GM13977 (cell line): ENCODE measurements around the gene BPNT1.
A peak's percentile ranks its signal among the peaks of the same experiment; 100 is the strongest.
"Not testable (repeated sequence)": the region's sequence is repeated elsewhere in the genome, so short reads cannot be mapped to it uniquely, and the experiment has no call there.

Experiments used
- DNase-seq: peaks from one replicate; pipeline ENCODE4 v3.0.0; 2012; ENCODE audit warnings: low spot score
- in situ Hi-C: fragments of 300-500 bp; cut with MboI; formaldehyde crosslinking; loops from one replicate; pipeline ENCODE4 v1.12.0; 2022; ENCODE audit warnings: low sequenced_read_pairs, low pct_unique_long_range_greater_than_20kb, mixed read lengths, inconsistent platforms; ENCODE audit not compliant: unreplicated experiment
- TF ChIP-seq, protein P1 (sequence below): IDR thresholded peaks from 2 replicates; pipeline ENCODE4 v1.5.1; 2012; ENCODE audit warnings: mild to moderate bottlenecking, control low read depth; ENCODE audit not compliant: insufficient read depth; ENCODE audit errors: extremely low read depth, missing control alignments

Gene BPNT1

DNA sequence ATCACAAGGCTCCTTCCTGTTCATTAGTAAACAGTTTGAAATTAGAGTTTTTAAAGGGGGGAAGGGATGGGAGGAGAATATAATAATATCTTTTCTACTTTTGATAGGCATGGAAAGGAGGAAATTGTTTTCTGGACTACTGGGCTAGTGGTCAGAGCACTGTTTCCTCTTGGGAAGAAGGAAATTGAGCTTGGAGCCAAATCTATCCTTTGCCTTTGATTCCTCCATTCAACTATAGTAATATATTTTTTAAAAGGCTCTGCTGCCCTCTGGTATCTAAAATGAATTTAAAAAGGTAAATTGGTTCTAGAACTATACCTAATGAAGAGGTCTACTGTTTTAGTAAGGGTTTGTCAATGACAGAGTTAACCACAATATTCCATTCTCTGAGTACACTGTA, 10.2 kb upstream of the BPNT1 start:
- TF ChIP-seq, protein P1, sequence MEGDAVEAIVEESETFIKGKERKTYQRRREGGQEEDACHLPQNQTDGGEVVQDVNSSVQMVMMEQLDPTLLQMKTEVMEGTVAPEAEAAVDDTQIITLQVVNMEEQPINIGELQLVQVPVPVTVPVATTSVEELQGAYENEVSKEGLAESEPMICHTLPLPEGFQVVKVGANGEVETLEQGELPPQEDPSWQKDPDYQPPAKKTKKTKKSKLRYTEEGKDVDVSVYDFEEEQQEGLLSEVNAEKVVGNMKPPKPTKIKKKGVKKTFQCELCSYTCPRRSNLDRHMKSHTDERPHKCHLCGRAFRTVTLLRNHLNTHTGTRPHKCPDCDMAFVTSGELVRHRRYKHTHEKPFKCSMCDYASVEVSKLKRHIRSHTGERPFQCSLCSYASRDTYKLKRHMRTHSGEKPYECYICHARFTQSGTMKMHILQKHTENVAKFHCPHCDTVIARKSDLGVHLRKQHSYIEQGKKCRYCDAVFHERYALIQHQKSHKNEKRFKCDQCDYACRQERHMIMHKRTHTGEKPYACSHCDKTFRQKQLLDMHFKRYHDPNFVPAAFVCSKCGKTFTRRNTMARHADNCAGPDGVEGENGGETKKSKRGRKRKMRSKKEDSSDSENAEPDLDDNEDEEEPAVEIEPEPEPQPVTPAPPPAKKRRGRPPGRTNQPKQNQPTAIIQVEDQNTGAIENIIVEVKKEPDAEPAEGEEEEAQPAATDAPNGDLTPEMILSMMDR, result no peak
- in situ Hi-C loops, result no loop called here
- DNase-seq, result no peak

DNA sequence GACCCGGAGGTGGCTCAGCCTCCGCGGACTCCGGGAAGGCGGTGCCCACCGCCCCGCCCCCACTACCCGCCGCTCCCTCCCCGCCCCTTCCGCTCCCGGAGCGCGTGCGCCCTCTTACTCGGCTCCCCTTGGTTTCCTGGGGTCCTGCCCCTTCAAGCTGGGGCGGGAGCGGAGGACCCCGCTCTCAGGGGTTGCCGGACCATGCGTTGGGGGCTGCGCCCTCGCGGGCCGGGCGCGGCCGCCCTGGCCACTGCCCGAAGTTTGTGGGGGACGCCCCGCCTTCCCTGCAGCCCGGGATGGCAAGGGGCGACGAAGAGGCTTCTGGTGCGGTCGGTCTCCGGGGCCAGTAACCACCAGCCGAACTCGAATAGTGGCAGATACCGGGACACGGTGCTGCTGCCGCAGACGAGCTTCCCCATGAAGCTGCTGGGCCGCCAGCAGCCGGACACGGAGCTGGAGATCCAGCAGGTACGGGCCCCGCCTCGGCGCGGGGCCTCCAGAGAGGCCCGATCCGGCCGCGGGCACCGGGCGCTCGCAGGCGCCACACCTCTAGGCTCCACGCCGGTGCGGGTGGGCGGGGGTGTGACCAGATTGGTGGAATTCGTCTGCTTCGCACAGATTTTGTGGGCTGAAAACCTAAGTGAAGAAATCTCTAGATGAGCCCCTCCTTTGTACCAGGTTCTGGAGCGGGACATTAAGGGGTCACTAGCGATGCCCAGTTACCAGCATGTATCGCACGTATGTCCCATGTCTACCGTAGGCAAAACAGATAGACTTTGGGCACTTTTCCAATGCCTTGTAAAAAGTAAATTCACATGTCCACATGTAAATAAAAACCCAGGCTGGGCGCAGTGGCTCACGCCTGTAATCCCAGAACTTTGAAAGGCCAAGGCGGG, 4.7 kb upstream of the BPNT1 start, which contains the start of gene IARS2:
TSS of gene IARS2 (plus strand) at position 117 of the 896 bp plus-strand sequence. CDS start at position 202, 85 bp downstream.
- DNase-seq, result peak; percentile 95
- in situ Hi-C loops, result no loop called here
- TF ChIP-seq, protein P1, result no peak

DNA sequence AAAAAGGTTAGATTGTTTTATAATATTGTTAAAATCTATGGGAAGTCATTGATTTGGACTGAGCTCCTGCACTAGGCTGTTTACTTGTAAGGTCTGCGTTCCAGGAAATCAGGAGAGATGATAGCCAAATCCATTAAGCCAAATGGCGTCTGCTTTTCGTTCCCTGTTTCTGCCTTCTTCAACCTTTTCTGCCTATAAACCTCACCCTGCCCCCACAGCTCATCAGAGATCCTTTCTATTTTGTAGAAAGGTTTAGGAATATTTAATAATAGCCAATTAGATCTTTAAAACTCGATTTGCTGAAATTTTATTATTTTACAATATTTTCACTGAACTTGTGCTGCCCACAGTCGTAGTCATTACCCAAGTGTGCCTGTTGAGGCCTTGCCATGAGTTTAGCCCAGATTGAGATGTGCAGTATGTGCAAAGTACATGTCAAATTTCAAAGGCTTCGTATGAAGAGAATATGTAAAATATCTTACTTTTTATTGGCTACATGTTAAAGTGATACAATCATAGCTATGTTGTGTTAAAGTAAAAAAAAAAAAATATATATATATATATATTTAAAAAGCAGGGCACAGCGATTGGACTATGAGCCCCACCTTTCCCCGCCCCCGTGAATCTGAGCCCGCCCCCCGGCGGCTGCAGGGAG, 3.9 kb upstream of the BPNT1 start:
- no peak for DNase-seq
- TF ChIP-seq, protein P1, result no peak

DNA sequence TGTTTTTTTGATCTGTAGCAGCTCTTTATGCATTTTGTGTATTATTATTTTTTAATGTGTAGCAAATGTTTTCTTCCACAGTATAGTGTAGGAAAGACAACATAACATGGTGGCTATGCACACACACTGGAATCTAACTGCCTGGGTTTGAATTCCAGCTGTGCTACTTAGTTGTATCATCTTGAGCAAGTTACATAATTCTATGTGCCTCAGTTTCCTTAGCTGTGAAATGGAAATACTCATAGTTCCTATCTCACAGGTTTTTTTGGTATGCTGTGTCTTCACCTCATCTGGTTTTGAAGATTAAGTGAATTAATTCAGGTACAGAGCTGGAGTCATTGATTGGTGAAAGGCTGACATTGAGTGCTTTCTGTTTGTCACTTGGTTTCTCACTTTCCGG, 3.1 kb upstream of the BPNT1 start:
- TF ChIP-seq, protein P1, result no peak
- in situ Hi-C loops, result no loop called here
- no peak for DNase-seq

More for the DNA sequence above, 3.9 kb upstream of the BPNT1 start:
- in situ Hi-C loops, result no loop called here

DNA sequence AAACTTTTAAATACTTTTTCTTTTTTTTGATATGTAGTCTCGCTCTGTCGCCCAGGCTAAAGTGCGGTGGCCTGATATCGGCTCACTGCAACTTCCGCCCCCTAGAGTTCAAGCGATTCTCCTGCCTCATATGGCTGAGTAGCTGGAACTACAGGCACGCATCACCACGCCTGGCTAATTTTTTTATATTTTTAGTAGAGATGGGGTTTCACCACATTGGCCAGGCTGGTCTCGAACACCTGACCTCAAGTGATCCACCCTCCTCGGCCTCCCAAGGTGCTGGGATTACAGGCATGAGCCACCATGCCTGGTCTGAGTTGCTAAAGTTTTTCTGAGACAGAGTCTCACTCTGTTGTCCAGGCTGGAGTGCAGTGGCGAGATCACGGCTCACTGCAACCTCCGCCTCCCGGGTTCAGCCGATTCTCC, 3.3 kb downstream of the BPNT1 start:
- TF ChIP-seq, protein P1, result peak; percentile 59
- DNase-seq, in situ Hi-C loops: not testable (repeated sequence)

DNA sequence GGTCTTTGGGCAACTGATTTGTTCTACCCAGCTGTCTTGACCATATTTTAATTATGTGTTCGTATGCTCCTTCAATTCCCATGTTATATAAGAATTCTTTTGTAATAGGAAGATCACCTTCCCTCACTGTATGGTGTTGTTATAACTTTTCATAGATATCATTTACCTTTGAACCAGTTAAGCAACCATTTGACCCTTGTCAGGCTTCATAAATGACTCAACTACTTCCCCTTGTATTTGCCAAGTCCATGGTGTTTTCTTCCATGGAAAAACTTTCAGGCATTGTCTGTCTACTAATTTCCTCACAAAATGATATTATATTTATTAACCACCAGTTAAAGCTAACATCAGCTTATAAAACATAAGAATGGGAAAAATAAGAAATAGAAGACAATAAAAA, 5.1 kb downstream of the BPNT1 start:
- in situ Hi-C loops, result no loop called here
- TF ChIP-seq, protein P1, result no peak
- no peak for DNase-seq
